GM21528 (cell line): ENCODE data around the gene FAM20C.
"Not testable (repeated sequence)": the region's sequence is repeated elsewhere in the genome, so short reads cannot be mapped to it uniquely, and the experiment has no call there.

Source experiments
- ATAC-seq: cut with Tn5 transposase; IDR thresholded peaks from one replicate; pipeline ENCODE4 v1.9.1; 2021; ENCODE audit warnings: mild to moderate bottlenecking, moderate library complexity; ENCODE audit not compliant: unreplicated experiment, low FRiP score

FAM20C gene

GRCh38 chr7:171912-172515 is 20.4 kb upstream of the FAM20C start:
- no peak for ATAC-seq

DNA sequence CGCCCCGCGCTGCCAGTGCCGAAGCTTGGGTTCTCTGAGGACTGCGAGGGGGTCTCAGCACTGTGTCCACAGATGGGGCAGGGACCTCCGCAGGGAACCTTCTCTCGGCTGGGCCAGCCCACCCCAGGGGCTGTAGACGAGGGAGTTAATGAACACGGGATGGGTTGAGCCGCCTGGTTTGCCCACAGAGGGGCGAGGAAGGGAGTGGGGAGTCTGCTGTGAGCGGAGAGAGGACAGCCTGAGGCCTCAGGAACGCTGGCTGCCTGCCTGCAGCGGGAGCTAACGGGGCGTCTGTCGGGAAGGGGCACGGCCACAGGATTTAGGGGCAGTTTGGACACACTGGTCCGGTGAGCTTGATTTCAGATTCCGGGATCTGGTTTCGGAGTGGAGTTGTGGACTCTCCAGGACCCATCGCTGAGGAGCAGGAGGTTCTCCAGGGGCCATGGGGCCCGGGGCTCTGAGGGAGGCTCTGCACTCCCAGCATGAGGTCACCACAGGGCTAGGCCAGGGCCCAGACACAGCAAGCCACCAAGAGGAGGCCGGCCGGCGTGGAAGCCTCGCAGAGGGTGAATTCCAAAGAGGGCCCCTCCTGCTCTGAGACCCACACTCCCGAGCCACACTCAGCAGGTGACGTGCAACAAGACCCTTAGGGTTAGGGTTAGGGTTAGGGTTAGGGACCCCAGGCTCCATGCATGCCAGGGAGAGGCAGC is 19.0 kb upstream of the FAM20C start:
- no peak for ATAC-seq

GRCh38 chr7:174716-175115 is 17.7 kb upstream of the FAM20C start:
- ATAC-seq = no peak

DNA sequence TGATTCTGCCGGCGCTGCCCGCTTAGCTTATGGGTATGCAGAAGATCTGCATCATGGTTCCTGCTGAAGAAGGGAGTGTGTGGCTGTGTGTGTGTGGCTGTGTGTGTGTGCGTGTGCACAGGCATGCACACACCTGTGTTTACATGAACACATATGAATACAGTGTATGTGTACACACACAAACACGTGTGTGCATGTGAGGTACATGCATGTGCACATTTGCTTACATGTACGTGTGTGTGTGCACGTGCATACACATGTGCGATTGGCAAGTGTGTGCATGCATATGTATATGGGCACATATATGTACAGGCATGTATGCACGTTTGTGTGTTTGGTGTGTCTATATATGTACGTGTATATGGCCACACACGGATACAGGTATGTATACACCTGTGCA is 16.4 kb upstream of the FAM20C start:
- ATAC-seq = no peak

DNA sequence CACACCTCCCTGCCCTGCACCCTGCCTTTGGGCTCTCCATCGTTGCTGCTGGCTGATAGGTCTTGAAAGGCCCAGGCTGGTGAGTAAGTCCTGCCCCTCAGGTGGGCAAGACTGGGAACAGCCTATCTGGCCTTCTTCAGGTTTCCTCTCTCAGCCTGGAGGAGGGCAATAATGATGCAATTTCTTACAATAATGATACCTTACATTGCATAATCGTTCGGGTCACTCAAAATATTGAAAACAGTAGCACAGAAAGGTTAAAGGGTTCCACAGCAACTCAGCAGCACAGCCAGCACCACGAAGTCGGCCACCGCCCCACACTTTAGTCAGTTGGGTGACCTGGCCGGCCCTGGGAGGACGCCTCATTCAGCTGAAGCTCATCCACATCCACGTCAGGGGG is 16.0 kb upstream of the FAM20C start:
- ATAC-seq = no peak

- ATAC-seq = no peak
These were observed 15.4 kb upstream of the FAM20C start for GRCh38 chr7:176786-177459.

GRCh38 chr7:178444-178843 is 13.9 kb upstream of the FAM20C start:
- no peak for ATAC-seq

DNA sequence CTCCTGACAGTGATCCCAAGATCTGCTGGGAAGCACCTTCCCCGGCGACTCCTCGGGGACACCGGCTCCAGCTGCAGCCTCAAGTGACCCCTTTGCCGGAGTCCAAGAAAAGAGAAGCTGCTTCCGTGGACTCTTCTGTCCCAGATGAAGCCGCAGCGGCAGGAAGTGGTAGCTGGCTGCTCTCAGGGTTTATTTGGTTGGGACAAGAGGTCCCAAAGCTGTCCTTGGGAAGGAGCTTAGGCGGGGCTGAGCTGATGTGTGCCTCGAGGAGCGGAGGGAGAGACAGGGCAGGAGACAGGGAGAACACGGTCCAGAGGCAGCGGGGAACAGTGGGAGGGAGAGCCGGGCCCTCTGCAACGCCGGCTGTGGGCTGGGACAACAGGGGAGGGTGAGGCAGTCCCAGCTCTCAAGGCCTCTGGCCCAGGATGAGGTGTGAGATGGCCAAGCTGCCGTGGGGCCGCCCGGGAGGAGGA is 13.1 kb upstream of the FAM20C start:
- ATAC-seq = no peak

DNA sequence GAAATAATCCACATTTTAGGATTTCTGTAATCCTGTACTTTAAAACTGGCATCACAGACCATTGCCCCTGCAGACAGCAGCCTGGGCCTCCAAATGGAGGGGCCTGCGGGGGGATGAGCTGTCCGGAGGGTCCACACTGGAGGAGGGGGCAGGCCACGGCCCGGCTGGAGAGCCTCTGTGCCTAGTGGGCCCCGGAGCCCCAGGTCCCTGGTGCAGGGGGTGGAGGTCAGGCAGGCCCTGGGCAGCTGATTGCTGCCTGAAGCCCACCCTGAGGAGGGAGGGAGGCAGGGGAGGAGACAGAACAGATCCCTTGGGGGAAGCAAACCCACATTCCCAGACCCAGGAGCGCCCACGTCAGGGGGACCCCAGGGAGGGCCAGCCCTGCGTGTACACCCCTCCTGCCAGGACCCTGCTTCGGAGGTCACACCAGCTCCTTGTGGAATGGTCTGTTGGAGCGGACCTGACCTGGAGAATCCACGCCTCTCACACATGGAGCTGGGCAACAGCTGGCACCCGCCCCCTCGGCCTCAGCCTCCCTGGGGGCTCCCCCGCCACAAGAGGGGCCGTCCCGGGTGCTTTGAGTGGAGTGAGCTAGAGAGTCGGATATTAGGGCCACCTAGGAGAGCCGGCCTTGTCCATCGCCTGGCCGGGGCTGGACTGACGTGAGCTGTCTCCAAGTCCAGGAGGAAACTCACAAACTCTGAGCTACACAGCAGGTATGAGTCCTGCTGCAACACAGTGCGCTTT is 12.2 kb upstream of the FAM20C start:
- no peak for ATAC-seq

DNA sequence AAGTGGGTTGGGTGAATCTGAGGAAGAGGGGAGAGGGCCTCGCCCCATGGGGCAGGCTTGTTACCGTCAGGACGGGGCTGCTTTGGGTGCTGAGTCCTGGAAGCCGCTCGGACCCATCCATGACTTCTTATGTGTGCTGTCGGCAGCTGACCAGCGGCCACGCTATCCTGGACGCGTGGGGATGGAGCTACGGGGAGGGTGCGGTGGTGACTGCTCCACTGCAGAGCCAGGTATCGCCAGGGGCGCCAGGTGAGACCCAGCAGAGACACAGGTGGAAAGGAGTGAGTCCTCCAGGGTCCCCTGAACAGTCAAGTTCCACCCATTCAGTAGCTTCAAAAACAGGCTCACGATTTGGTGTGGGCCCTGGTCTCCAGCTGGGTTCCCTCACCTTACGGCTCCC is 10.6 kb upstream of the FAM20C start:
- no peak for ATAC-seq

DNA sequence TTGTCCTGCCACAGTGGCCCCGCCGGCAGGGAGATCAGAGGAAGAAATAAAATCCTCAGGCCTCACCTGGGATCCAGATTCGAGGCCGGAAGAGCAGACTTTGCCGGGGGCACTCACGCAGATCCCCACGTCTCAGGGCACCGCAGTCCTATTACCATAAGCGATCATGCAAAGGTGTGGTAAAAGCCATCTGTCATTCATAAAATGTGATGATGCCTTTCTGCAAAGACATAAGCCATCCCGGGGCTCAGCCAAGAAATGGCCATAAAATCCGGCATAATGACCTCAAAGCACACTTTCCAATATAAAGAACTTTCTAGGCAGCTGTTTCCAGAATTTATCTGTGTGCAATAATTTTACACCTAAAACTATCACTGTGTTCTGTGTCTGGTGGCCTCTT is 9.9 kb upstream of the FAM20C start:
- ATAC-seq = not testable (repeated sequence)

- no peak for ATAC-seq
These were observed 8.7 kb upstream of the FAM20C start for GRCh38 chr7:183496-184292.

DNA sequence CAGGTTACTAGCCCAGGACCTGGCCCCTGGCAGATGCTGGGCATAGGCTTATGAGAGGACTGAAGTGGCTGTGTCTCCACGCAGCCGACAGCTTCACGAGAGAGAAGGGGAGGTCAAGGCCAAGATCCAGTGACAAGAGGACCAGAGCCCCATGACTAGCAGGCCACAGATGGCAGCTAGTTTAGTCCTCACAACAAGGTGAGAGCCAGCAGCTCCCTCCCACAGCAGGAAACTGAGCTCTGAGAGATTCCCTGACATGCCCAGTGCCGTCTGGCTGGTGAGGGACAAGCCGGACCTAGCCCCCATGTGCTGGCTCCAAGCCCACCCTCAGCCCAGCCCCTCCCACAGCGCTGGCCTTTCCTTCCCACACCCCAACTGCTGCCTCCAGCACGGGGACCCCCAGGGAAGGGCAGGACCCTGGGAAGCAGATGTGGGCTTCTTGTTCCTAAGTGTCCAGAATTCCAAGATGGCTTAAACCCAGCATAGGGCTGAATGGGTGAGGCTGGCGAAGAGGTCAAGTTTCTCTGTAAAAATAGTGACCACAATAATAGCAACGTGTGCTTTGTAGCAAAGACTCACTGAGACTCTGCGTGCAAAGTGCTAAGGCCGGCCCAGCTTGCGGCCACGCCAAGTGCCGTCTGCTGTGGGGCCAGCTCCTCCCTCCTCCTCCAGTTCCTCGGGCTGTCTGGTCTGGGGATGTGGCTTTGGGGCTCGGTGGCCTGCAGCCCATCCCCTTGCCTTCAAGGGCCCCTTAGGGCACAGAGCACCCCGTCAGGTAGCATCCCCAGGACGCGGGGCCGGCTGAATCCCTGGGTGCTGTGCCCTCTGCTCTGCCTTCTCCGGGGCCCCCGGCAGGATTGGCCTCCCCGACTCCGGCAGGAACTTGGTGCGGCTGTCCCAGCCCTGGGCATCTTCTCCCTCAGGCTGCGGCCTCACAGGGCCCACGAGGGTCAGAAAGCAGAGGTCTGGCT is 7.8 kb upstream of the FAM20C start:
- ATAC-seq = no peak

- ATAC-seq = no peak
These were observed 5.8 kb upstream of the FAM20C start for GRCh38 chr7:186516-187113.

DNA sequence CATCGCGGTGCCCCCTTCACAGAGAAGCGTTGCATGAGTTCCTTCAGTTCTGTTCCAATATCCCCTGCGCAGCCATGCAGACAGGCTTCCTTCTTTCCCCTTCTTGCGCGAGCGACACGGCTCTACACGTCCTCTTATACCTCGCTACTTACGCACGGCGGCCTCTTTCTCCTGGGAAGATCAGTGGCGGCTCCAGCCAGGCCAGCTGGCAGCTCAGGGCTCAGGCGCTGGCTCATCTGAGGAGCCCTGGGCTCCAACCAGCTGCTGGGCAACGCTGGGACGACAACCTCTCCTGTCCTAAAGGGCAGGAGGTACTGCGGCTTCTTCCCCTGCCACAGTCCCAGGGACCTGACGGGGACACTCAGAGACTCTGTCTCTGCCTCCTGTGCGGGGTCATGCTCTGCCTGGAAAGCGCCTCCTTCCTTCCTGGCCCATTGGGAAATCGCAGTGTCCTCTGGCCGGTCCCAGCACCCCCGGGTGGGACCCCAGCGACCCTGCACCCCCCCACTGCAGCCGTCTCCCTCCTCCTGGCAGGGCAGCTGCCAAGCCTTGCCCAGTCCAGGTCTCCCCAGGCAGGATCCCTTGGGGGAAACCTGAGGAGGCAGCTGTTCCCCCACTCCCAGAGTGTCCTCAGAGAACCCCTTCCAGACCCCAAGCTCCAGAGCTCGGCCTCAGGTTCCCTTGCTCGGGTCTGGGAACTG is 5.0 kb upstream of the FAM20C start:
- ATAC-seq = no peak

- ATAC-seq = no peak
These were observed 4.2 kb upstream of the FAM20C start for GRCh38 chr7:188174-188573.

GRCh38 chr7:188727-189500 is 3.5 kb upstream of the FAM20C start:
- ATAC-seq = no peak
